Colonic mucosa (tissue), 4 donors: ENCODE measurements around the gene CCDC80. TPM values are rescaled to one million over a fixed set of nuclear protein-coding genes. Genes with fewer than 3 reads are reported as not detected.

Experiments used
- DNase-seq: peaks from one replicate; pipeline ENCODE4 v3.0.0-alpha.2; 2020
- H3K27ac ChIP-seq: fragments of 200-600 bp; one replicate; pipeline ENCODE4 v1.8.0; 2021
- H3K27me3 ChIP-seq: fragments of 200-600 bp; one replicate; pipeline ENCODE4 v1.8.0; 2021
- H3K36me3 ChIP-seq: fragments of 200-600 bp; one replicate; pipeline ENCODE4 v1.8.0; 2021
- H3K4me1 ChIP-seq: fragments of 200-600 bp; one replicate; pipeline ENCODE4 v1.8.0; 2021; ENCODE audit warnings: mild to moderate bottlenecking
- H3K4me3 ChIP-seq: fragments of 200-600 bp; one replicate; pipeline ENCODE4 v1.8.0; 2021
- H3K9ac ChIP-seq, 2 donors: one replicate each; pipeline ENCODE4 v1.7.0; 2013; ENCODE audit warnings: control low read depth in 2 of 2, low read depth in 2 of 2, low read length in 2 of 2
- H3K9me3 ChIP-seq: fragments of 200-600 bp; one replicate; pipeline ENCODE4 v1.8.0; 2021
- CTCF ChIP-seq: fragments of 200-600 bp; IDR thresholded peaks from one replicate; pipeline ENCODE4 v1.8.0; 2022; ENCODE audit warnings: antibody characterized with exemption, mild to moderate bottlenecking
- intact Hi-C: fragments of 100-400 bp; cut with DNase I; formaldehyde crosslinking; loops from one replicate; pipeline ENCODE4 v1.14.1; 2022
- total RNA-seq, 2 donors: library from RNA; stranded (reverse); fragmentation: NEBNext Ultra II Directional in 1 of 2; extraction: Animal tissue kit (Norgen Biotek cat#: 25700) in 1 of 2; gene quantifications; one replicate each; pipeline ENCODE4 v1.2.1, GENCODE V29; 2021
- donor health status: healthy.
- donor health status: DM: no; HTN: no; CAD: no.
- donor health status: DM: no; HTN: no; CAD: no.

The CCDC80 gene
- total RNA-seq, 2 donors from 2014 or later = 7.1 to 36.6 TPM

DNA sequence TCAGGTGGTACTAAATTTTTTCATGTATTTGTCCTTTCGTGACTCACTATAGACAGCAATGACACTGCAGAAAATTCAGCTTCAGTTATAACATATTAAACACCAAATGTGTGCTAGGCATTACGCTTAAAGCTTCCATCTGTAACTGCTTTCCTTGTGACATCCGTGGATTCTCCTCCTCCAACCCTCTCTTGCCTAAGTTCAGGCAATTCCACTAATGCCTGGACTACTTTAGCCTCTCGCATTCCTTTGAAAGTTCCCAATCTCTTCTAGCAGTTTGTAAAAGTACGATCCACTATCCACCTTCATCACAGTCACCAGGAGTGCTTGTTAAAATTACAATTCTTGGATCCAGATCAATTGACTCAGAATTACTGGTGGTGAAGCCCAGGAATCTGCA lies 17.7 kb downstream of the CCDC80 start:
- no peaks in the 10 kb centered on the region for H3K36me3 ChIP-seq

GRCh38 chr3:112619295-112619694 lies 21.6 kb downstream of the CCDC80 start:
- H3K4me3 ChIP-seq = no peak overlapping the region
- H3K27me3 ChIP-seq = no peaks in the 10 kb centered on the region
- no peak for DNase-seq
- H3K27ac ChIP-seq = no peak overlapping the region
- H3K4me1 ChIP-seq = no peaks in the 10 kb centered on the region
- no peaks in the 10 kb centered on the region for H3K9me3 ChIP-seq
- TF ChIP-seq CTCF = no peak
- intact Hi-C loops = no loop called here
- H3K36me3 ChIP-seq = no peaks in the 10 kb centered on the region
- H3K9ac ChIP-seq = no peak overlapping the region

More for the DNA sequence above, 17.7 kb downstream of the CCDC80 start:
- Histone ChIP-seq H3K27me3 (no peaks in the 10 kb centered on the region), H3K4me3 (no peak overlapping the region), H3K9ac (no peak overlapping the region), H3K4me1 (no peaks in the 10 kb centered on the region), H3K27ac (no peak overlapping the region), H3K9me3 (no peaks in the 10 kb centered on the region)
- TF ChIP-seq CTCF = no peak
- intact Hi-C loops = no loop called here
- DNase-seq = no peak

- TF ChIP-seq CTCF = no peak
- Histone ChIP-seq H3K4me1 (no peaks in the 10 kb centered on the region), H3K9ac (no peak overlapping the region), H3K27ac (no peak overlapping the region), H3K9me3 (no peaks in the 10 kb centered on the region), H3K36me3 (no peaks in the 10 kb centered on the region), H3K4me3 (no peak overlapping the region), H3K27me3 (no peaks in the 10 kb centered on the region)
- DNase-seq = no peak
- intact Hi-C loops = no loop called here
These were observed 23.7 kb downstream of the CCDC80 start for GRCh38 chr3:112617285-112617684.

GRCh38 chr3:112615989-112616731 lies 24.8 kb downstream of the CCDC80 start:
- Histone ChIP-seq H3K36me3 (no peaks in the 10 kb centered on the region), H3K4me1 (no peaks in the 10 kb centered on the region), H3K9ac (no peak overlapping the region), H3K27me3 (no peaks in the 10 kb centered on the region), H3K4me3 (no peak overlapping the region), H3K9me3 (no peaks in the 10 kb centered on the region), H3K27ac (no peak overlapping the region)
- intact Hi-C loops = no loop called here
- no peak for TF ChIP-seq CTCF
- no peak for DNase-seq

GRCh38 chr3:112611752-112612515 lies 29.0 kb downstream of the CCDC80 start:
- Histone ChIP-seq H3K27ac (no peak overlapping the region), H3K36me3 (no peaks in the 10 kb centered on the region), H3K9me3 (no peaks in the 10 kb centered on the region), H3K9ac (no peak overlapping the region), H3K27me3 (no peaks in the 10 kb centered on the region), H3K4me3 (no peak overlapping the region), H3K4me1 (no peaks in the 10 kb centered on the region)
- intact Hi-C loops = no loop called here
- DNase-seq = no peak
- no peak for TF ChIP-seq CTCF
